ENCODE data around the gene CLDN7. TPM values are rescaled to one million over a fixed set of nuclear protein-coding genes. Genes with fewer than 3 reads are reported as not detected.
A peak's percentile ranks its signal among the peaks of the same experiment; 100 is the strongest.

The CLDN7 gene
- total RNA-seq, 1 donor from 2014 or later = not detected

DNA sequence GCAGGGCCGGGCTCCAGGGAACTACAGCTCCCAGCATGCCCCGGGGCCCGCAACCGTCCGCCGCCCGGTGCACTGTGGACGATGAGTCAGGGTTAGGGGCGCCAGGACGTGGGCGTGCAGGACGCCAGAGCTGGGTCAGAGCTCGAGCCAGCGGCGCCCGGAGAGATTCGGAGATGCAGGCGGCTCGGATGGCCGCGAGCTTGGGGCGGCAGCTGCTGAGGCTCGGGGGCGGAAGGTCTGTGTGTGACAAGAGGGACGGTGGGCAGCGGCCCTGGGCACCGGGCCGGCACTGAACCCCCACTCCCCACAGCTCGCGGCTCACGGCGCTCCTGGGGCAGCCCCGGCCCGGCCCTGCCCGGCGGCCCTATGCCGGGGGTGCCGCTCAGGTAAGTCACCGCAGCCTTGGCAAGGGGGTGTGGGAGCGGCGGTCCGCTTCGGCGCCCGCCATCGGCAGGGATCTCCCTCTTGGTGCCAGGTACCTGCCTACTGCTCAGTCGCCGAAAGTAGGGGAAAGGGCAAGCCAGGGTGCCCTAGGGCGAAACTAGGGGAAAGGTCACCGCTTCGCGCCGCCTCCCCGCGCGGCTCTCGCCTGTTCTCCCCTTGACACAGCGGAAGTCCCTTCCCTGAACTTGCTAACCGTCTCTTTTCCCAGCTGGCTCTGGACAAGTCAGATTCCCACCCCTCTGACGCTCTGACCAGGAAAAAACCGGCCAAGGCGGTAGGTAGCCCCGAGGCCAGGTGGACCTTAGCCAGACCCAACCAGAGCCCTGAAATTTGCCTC lies 42.3 kb downstream of the CLDN7 start, which contains the start of the genes ACADVL and DLG4:
Gene ACADVL (plus strand): TSS at position 127 of the 781 bp plus-strand sequence. CDS start 47 bp downstream, at position 174.
Gene DLG4 (minus strand): TSS at position 25 of the 781 bp plus-strand sequence.
- H3K27ac Mint-ChIP-seq (ENCODE audit: unreplicated experiment) = peak within 1 kb of the TSS; percentile 99

DNA sequence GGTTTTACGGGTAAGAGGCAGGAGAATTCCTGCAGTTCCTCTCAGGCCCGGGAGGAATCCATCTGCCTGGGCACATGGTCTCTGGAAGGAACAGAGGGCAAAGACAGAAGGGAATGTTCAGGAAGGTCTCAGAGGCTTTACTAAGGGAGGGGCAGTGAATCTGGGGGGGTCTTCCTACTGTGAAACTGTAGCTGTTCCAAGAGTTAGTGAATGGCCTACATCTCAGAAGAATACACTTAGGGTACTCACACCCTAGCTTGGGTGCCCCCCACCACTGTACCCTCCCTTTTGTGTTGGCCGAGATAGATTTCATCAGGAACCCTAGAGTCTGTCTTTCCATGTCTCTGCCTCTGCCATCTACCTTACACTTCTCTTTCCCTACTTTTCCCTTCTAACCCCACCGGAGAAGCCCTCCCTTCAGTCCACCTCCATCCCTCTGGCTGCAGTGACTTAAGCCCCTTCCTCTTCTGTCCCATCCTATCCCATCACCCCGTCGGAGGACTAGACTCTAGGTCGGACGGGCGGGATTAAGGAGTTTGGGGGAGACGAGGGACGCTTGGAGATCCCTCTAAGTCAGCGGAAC lies 43.0 kb downstream of the CLDN7 start:
- TF ChIP-seq, protein P1, sequence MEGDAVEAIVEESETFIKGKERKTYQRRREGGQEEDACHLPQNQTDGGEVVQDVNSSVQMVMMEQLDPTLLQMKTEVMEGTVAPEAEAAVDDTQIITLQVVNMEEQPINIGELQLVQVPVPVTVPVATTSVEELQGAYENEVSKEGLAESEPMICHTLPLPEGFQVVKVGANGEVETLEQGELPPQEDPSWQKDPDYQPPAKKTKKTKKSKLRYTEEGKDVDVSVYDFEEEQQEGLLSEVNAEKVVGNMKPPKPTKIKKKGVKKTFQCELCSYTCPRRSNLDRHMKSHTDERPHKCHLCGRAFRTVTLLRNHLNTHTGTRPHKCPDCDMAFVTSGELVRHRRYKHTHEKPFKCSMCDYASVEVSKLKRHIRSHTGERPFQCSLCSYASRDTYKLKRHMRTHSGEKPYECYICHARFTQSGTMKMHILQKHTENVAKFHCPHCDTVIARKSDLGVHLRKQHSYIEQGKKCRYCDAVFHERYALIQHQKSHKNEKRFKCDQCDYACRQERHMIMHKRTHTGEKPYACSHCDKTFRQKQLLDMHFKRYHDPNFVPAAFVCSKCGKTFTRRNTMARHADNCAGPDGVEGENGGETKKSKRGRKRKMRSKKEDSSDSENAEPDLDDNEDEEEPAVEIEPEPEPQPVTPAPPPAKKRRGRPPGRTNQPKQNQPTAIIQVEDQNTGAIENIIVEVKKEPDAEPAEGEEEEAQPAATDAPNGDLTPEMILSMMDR (conservative IDR thresholded peaks at IDR 0.05) = no peak
- Mint-ChIP-seq H3K4me3 (peak overlapping the region; percentile 98), H3K9me3 (no peaks in the 10 kb centered on the region), H3K27ac (ENCODE audit: unreplicated experiment) (peak overlapping the region; percentile 99), H3K4me1 (peaks cover 64% of the 10 kb centered on the region), H3K36me3 (ENCODE audit: low read depth) (peaks cover 9% of the 10 kb centered on the region), H3K27me3 (ENCODE audit: low read depth) (peaks cover 49% of the 10 kb centered on the region)
- no peak for DNase-seq (ENCODE audit: low read depth, low spot score)

More for the DNA sequence above, 42.3 kb downstream of the CLDN7 start, which contains the start of the genes ACADVL and DLG4:
- Mint-ChIP-seq H3K9me3 (no peaks in the 10 kb centered on the region), H3K36me3 (ENCODE audit: low read depth) (peaks cover 9% of the 10 kb centered on the region), H3K4me3 (peak within 1 kb of the TSS; percentile 98), H3K4me1 (peaks cover 57% of the 10 kb centered on the region), H3K27me3 (ENCODE audit: low read depth) (peaks cover 43% of the 10 kb centered on the region)
- peak; percentile 80 for DNase-seq (ENCODE audit: low read depth, low spot score)
- TF ChIP-seq, protein P1 (conservative IDR thresholded peaks at IDR 0.05) = no peak

DNA sequence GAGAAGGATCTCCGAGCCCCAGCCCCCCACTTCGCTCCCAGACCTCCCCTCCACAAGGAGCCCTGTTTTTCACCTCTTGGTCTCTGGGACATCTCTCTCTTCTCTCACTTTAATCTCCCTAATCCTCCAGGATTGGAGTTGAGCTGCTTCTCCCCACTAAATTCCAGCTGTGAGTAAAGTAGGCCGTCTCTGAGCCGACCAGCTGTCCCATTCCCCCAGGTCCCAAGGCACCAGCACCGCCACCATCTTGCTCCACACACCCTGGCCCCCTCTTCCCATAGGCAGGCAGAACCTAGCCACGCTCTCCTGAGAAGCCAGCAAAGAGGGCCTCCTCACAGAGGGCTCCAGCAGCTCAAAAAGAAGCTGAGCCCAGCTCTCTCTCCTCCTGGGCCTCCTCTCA lies 43.5 kb downstream of the CLDN7 start:
- Mint-ChIP-seq H3K36me3 (ENCODE audit: low read depth) (peaks cover 5% of the 10 kb centered on the region), H3K4me1 (peaks cover 69% of the 10 kb centered on the region), H3K27me3 (ENCODE audit: low read depth) (peaks cover 54% of the 10 kb centered on the region), H3K4me3 (peak overlapping the region; percentile 98), H3K27ac (ENCODE audit: unreplicated experiment) (peak overlapping the region; percentile 67), H3K9me3 (no peaks in the 10 kb centered on the region)
- no peak for DNase-seq (ENCODE audit: low read depth, low spot score)
- TF ChIP-seq, protein P1 (conservative IDR thresholded peaks at IDR 0.05) = no peak

DNA sequence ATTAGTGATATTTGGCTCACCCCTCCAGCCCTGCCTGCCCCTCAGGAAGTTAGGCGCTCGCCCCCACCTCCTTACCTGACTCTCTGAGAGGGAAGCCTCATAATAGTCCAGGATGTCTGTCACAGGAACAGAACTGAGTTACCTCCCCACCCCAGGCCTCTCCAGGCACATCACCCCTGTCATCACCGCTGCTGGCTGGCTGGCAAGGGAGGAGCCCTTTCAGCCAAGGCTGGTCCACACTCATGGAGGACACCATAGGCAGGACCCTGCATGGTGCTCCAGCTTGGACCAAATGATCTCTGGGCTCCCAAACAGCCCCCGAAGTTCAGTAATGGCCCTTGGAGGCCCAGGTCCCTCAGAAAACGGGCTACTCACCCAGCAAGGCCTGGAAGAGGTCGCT lies 44.1 kb downstream of the CLDN7 start:
- TF ChIP-seq, protein P1 (conservative IDR thresholded peaks at IDR 0.05) = no peak
- Mint-ChIP-seq H3K9me3 (no peaks in the 10 kb centered on the region), H3K4me3 (peak overlapping the region; percentile 98), H3K27ac (ENCODE audit: unreplicated experiment) (no peak overlapping the region), H3K36me3 (ENCODE audit: low read depth) (no peaks in the 10 kb centered on the region), H3K27me3 (ENCODE audit: low read depth) (peaks cover 54% of the 10 kb centered on the region), H3K4me1 (peaks cover 75% of the 10 kb centered on the region)
- DNase-seq (ENCODE audit: low read depth, low spot score) = no peak

DNA sequence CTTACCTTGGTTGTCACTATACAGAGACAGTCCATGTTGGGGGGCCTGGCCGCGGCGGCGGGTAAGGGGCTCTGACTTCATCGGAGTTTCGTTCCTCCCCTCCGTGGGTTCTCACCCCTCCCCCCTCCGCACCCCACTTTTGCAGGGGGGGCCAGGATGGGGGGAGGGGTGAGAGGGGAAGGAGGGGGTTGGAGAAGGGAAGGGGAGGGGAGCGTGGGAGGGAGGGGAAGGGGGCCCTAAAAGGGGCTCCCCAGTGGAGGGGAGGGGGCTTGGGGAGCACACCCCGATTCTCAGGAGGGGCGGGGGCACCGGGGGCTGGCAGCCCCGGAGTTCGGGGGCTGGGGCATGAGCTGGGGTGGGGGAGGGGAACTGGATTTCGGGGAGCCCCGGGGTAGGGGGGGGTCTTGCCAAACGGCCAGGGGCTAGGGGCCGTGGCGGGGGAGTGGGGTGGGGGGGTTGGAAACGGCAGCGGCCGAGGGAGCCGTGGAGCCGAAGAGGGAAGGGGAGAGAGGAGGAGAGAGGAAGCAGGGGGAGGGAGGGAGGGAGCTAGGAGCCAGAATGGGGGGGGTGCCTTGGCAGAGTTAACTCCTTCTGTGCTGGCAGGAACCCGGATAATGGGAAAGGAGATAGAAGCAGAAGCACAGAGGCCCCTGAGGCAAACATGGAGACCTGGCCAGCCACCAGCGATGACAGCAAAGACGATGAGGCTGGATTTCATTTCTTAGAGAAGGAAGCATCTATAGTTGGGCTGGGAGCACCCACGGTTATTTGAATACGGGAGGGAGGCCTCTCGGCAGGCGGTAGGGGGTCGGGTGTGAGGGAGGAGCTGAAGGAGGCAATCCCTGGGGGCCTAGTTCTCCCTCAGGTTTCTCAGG lies 44.9 kb downstream of the CLDN7 start:
- Mint-ChIP-seq H3K4me1 (peaks cover 78% of the 10 kb centered on the region), H3K36me3 (ENCODE audit: low read depth) (no peaks in the 10 kb centered on the region), H3K9me3 (no peaks in the 10 kb centered on the region), H3K27ac (ENCODE audit: unreplicated experiment) (peak overlapping the region; percentile 93), H3K27me3 (ENCODE audit: low read depth) (peaks cover 54% of the 10 kb centered on the region), H3K4me3 (peak overlapping the region; percentile 98)
- TF ChIP-seq, protein P1 (conservative IDR thresholded peaks at IDR 0.05) = no peak
- DNase-seq (ENCODE audit: low read depth, low spot score) = peak; percentile 56

All from neural crest cell (in vitro differentiated cells).